Measurements from ENCODE around the gene SPEF1. TPM values are rescaled to one million over a fixed set of nuclear protein-coding genes. Genes with fewer than 3 reads are reported as not detected.

Gene SPEF1
- total and polyA plus RNA-seq, 2 of the 13 experiments (the other 11 are each of a cell fraction or from before 2014, with no cell fraction given), result 0.11 to 0.27 TPM

DNA sequence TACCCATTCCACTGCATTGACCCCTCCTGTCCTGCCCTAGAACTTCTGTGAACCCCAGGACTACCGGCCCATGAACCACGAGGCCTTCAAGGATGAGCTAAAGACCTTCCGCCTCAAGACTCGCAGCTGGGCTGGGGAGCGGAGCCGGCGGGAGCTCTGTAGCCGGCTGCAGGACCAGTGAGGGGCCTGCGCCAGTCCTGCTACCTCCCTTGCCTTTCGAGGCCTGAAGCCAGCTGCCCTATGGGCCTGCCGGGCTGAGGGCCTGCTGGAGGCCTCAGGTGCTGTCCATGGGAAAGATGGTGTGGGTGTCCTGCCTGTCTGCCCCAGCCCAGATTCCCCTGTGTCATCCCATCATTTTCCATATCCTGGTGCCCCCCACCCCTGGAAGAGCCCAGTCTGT is 23.5 kb upstream of the SPEF1 start:
- in situ Hi-C loops (cut with HindIII; ENCODE audit: extremely low pct_ligation_motif_present, low pct_unique_long_range_greater_than_20kb) (no loop called here), intact Hi-C loops (cut with micrococcal nuclease; ENCODE audit: unreplicated experiment) (no loop called here)
- CTCF ChIA-PET (ENCODE audit: low intra/inter-chr PET ratio, low total read pairs), result no interaction called here
- Histone ChIP-seq H3K27ac (ENCODE audit: extremely low read length, insufficient read depth, low read length) (no peak overlapping the region), H2AFZ (ENCODE audit: low read length) (no peak overlapping the region), H3K4me1 (ENCODE audit: insufficient read depth, low read length) (peaks cover 30% of the 10 kb centered on the region), H3K79me2 (ENCODE audit: insufficient read depth, low read length) (no peaks in the 10 kb centered on the region), H3K4me3 (replicated peaks in 1 of 3; ENCODE audit: insufficient read depth in 1 of 3, low read depth in 2 of 3, low read length in 3 of 3) (no peak overlapping the region), H3K36me3 (replicated peaks in 1 of 2; ENCODE audit: control insufficient read depth in 1 of 2, insufficient read depth in 2 of 2, low read length in 2 of 2) (peaks cover 27 to 44% of the 10 kb centered on the region in 2 experiments), H3K9ac (ENCODE audit: insufficient read depth, low read depth, low read length) (no peak overlapping the region), H4K20me1 (ENCODE audit: insufficient read depth, low read length) (no peaks in the 10 kb centered on the region), H3K9me3 (ENCODE audit: low read length) (no peaks in the 10 kb centered on the region), H3K4me2 (ENCODE audit: low read depth, low read length) (no peak overlapping the region), H3K27me3 (ENCODE audit: control insufficient read depth in 1 of 2, insufficient read depth in 2 of 2, low read length in 2 of 2) (no peaks in the 10 kb centered on the region)
- FAIRE-seq (no peak), ATAC-seq (no peak), DNase-seq (ENCODE audit: low spot score) (no peak)
- TF ChIP-seq RBFOX2 (IDR thresholded peaks at IDR 0.05; ENCODE audit: low read depth, low read length) (0 out of 2 replicates have a peak, but pooled peaks have one; percentile 27), AGO2 (optimal IDR thresholded peaks at IDR 0.05; ENCODE audit: low read depth, low read length) (peak; percentile 31), DPF2 (CRISPR knock-in tag; IDR thresholded peaks at IDR 0.05; ENCODE audit: borderline replicate concordance, low read depth) (no peak)
- no TSS peak for BruUV-seq (replicated peaks)
- 95% methylated on average over 11 of the region's 11 CpGs for WGBS (ENCODE audit: low lambda C conversion rate)
- POLR2A ChIA-PET, result interaction anchor here (1.1 kb wide), 2 partner anchors 37 to 41 kb away, joined by 3 read pairs; partner anchors contain the start of gene ADISSP

- Histone ChIP-seq H3K4me2 (ENCODE audit: low read depth, low read length) (no peak overlapping the region), H3K9ac (ENCODE audit: insufficient read depth, low read depth, low read length) (no peak overlapping the region), H3K27ac (ENCODE audit: extremely low read length, insufficient read depth, low read length) (no peak overlapping the region), H2AFZ (ENCODE audit: low read length) (no peak overlapping the region), H3K79me2 (ENCODE audit: insufficient read depth, low read length) (no peaks in the 10 kb centered on the region), H3K9me3 (ENCODE audit: low read length) (no peaks in the 10 kb centered on the region), H3K36me3 (replicated peaks in 1 of 2; ENCODE audit: control insufficient read depth in 1 of 2, insufficient read depth in 2 of 2, low read length in 2 of 2) (peaks cover 27 to 44% of the 10 kb centered on the region in 2 experiments), H3K27me3 (ENCODE audit: control insufficient read depth in 1 of 2, insufficient read depth in 2 of 2, low read length in 2 of 2) (no peaks in the 10 kb centered on the region), H3K4me1 (ENCODE audit: insufficient read depth, low read length) (peaks cover 35% of the 10 kb centered on the region), H4K20me1 (ENCODE audit: insufficient read depth, low read length) (no peaks in the 10 kb centered on the region), H3K4me3 (replicated peaks in 1 of 3; ENCODE audit: insufficient read depth in 1 of 3, low read depth in 2 of 3, low read length in 3 of 3) (no peak overlapping the region)
- FAIRE-seq, result no peak
- BruUV-seq (replicated peaks), result no TSS peak
- ChIA-PET CTCF (ENCODE audit: low intra/inter-chr PET ratio, low total read pairs) (no interaction called here), POLR2A (no interaction called here)
- intact Hi-C loops (cut with micrococcal nuclease; ENCODE audit: unreplicated experiment) (no loop called here), in situ Hi-C loops (cut with HindIII; ENCODE audit: extremely low pct_ligation_motif_present, low pct_unique_long_range_greater_than_20kb) (no loop called here)
- WGBS (ENCODE audit: low lambda C conversion rate), result 98% methylated on average over 11 of the region's 11 CpGs
- no peak for ATAC-seq
- TF ChIP-seq SCMH1 (CRISPR knock-in tag; IDR thresholded peaks at IDR 0.05; ENCODE audit: borderline replicate concordance) (no peak), CEBPB (IDR thresholded peaks at IDR 0.05; ENCODE audit: borderline replicate concordance, low read depth, low read length) (peak; percentile 47; the same call in 1 of the 2 replicates), HMG20B (CRISPR knock-in tag; conservative IDR thresholded peaks at IDR 0.05) (no peak), BCL6 (CRISPR knock-in tag; IDR thresholded peaks at IDR 0.05) (no peak)
- DNase-seq (ENCODE audit: low spot score), result no peak
Observed at GRCh38 chr20:3804254-3804751, 23.1 kb upstream of the SPEF1 start.
